ENCODE data around the gene EDC3.

GRCh38 chr15:74692327-74692726 is 3.5 kb downstream of the EDC3 start:
- TF ChIP-seq POLR2A (IDR thresholded peaks at IDR 0.05): no peak
- TF ChIP-seq CTCF (IDR thresholded peaks at IDR 0.05): no peak

All from heart left ventricle (tissue), 13 donors.